K562 (cell line): ENCODE results near the gene DNAJB1. TPM values are rescaled to one million over a fixed set of nuclear protein-coding genes. Genes with fewer than 3 reads are reported as not detected.

Experiments used
- CHD1 ChIP-seq: fragments of 200-600 bp; sonication (generic); IDR thresholded peaks from one replicate; pipeline ENCODE4 v1.6.1; 2012; ENCODE audit warnings: mild to moderate bottlenecking, moderate library complexity, low read length, inconsistent platforms
- FOXM1 ChIP-seq, 2 experiments: fragments of 450-650 bp in 1 of 2; sonication (generic) in 1 of 2; formaldehyde crosslinking in 1 of 2; IDR thresholded peaks; 2 replicates each; pipeline versions ENCODE4 v1.6.1 to v1.9.0; 2017 to 2022; ENCODE audit warnings: low read depth in 2 of 2, mild to moderate bottlenecking in 2 of 2, missing genetic modification reagents in 1 of 2, moderate library complexity in 1 of 2
- GABPB2 ChIP-seq: fragments of 250-450 bp; sonication (Bioruptor Pico); conservative IDR thresholded peaks from 2 replicates; pipeline ENCODE4 v1.5.1; 2021; ENCODE audit warnings: mild to moderate bottlenecking
- GATA2 ChIP-seq: sonication (generic); formaldehyde crosslinking; IDR thresholded peaks from 2 replicates; pipeline ENCODE4 v1.4.0; 2020; ENCODE audit warnings: mild to moderate bottlenecking, missing genetic modification reagents
- HMG20A ChIP-seq: fragments of 450-650 bp; formaldehyde crosslinking; conservative IDR thresholded peaks from 2 replicates; pipeline ENCODE4 v1.4.0; 2020; ENCODE audit warnings: mild to moderate bottlenecking, mixed read lengths
- HOMEZ ChIP-seq: fragments of 250-450 bp; sonication (Bioruptor Pico); IDR thresholded peaks from 2 replicates; pipeline ENCODE4 v1.4.0; 2020; ENCODE audit warnings: mild to moderate bottlenecking, moderate library complexity
- KDM4B ChIP-seq, 2 experiments: fragments of 450-650 bp in 1 of 2; sonication (generic) in 1 of 2; IDR thresholded peaks; 2 replicates each; pipeline ENCODE4 v1.6.1; 2016 to 2017; ENCODE audit warnings: borderline replicate concordance in 2 of 2, antibody characterized with exemption in 1 of 2, low read depth in 1 of 2, mild to moderate bottlenecking in 1 of 2
- LCOR ChIP-seq: sonication (generic); formaldehyde crosslinking; IDR thresholded peaks from 2 replicates; pipeline ENCODE4 v1.8.0; 2022; ENCODE audit warnings: mild to moderate bottlenecking, missing genetic modification reagents
- MAFK ChIP-seq: IDR thresholded peaks from 2 replicates; pipeline ENCODE4 v1.6.1; 2011; ENCODE audit warnings: low read length, improper control_type of control experiment
- MAZ ChIP-seq, 2 experiments: fragments of 450-650 bp in 1 of 2; sonication (generic) in 1 of 2; formaldehyde crosslinking; IDR thresholded peaks in 1 of 2; conservative IDR thresholded peaks in 1 of 2; 2 replicates each; pipeline versions ENCODE4 v1.4.0 to v1.5.0; 2020; ENCODE audit warnings: mild to moderate bottlenecking in 1 of 2, missing genetic modification reagents in 1 of 2
- MED1 ChIP-seq: sonication (generic); formaldehyde crosslinking; IDR thresholded peaks from 2 replicates; pipeline ENCODE4 v1.8.1; 2023; ENCODE audit warnings: missing genetic modification reagents, borderline replicate concordance
- NR2F6 ChIP-seq: fragments of 450-650 bp; formaldehyde crosslinking; IDR thresholded peaks from 2 replicates; pipeline ENCODE4 v1.4.0; 2020; ENCODE audit warnings: mild to moderate bottlenecking
- POLR2AphosphoS2 ChIP-seq: IDR thresholded peaks from 2 replicates; pipeline ENCODE4 v1.6.1; 2012; ENCODE audit warnings: low read length, improper control_type of control experiment
- SIX5 ChIP-seq, 2 experiments: IDR thresholded peaks; 2 replicates each; pipeline ENCODE4 v1.6.1; 2011; ENCODE audit warnings: low read length in 2 of 2, borderline replicate concordance in 1 of 2, low read depth in 1 of 2, mild to moderate bottlenecking in 1 of 2, moderate library complexity in 1 of 2; ENCODE audit not compliant: insufficient read depth in 1 of 2
- TAL1 ChIP-seq: fragments of 450-650 bp; IDR thresholded peaks from 2 replicates; pipeline ENCODE4 v1.6.1; 2016; ENCODE audit warnings: mild to moderate bottlenecking
- ZKSCAN3 ChIP-seq: fragments of 250-450 bp; sonication (Bioruptor Pico); IDR thresholded peaks from 2 replicates; pipeline ENCODE4 v1.4.0; 2020
- ZNF318 ChIP-seq, 2 experiments: fragments of 450-650 bp; IDR thresholded peaks; 2 replicates each; pipeline ENCODE4 v1.6.1; 2016; ENCODE audit warnings: mild to moderate bottlenecking in 2 of 2, borderline replicate concordance in 1 of 2, low read depth in 1 of 2, moderate library complexity in 1 of 2
- ZNF384 ChIP-seq: IDR thresholded peaks from 2 replicates; pipeline ENCODE4 v1.6.1; 2012; ENCODE audit warnings: low read depth, low read length, improper control_type of control experiment
- ZNF717 ChIP-seq: fragments of 250-450 bp; sonication (Bioruptor Pico); IDR thresholded peaks from 2 replicates; pipeline ENCODE4 v1.5.0; 2021
- polyA plus RNA-seq, 8 experiments: library from polyadenylated mRNA; depleted of rRNA in 4 of 8; stranded (reverse) in 5 of 8; unstranded in 3 of 8; fragments of >200 nt; fragmentation: Nextera tagmentation in 2 of 8; fragmentation: Illumina TruSeq in 1 of 8; extraction: Ambion mirVana in 2 of 8; extraction: Trizol in 1 of 8; gene quantifications; 2 replicates each; pipeline versions ENCODE4 v1.2.1 to v1.2.3, GENCODE V29; 2011 to 2014; ENCODE audit warnings: inconsistent platforms in 1 of 8, missing spikeins in 1 of 8
- total RNA-seq, 7 experiments: library from RNA; depleted of rRNA in 6 of 7; stranded (reverse); fragments of >200 nt in 6 of 7; fragmentation: Illumina TruSeq in 2 of 7; extraction: Trizol in 2 of 7; gene quantifications; 2 replicates each; pipeline versions ENCODE4 v1.2.1 to v1.2.3, GENCODE V29; 2011 to 2021; ENCODE audit warnings: low replicate concordance in 1 of 7

Gene DNAJB1
- total and polyA plus RNA-seq, 9 of the 15 experiments (the other 6 are each of a cell fraction or from before 2014, with no cell fraction given), result 13.2 to 113 (median 62.1) TPM

DNA sequence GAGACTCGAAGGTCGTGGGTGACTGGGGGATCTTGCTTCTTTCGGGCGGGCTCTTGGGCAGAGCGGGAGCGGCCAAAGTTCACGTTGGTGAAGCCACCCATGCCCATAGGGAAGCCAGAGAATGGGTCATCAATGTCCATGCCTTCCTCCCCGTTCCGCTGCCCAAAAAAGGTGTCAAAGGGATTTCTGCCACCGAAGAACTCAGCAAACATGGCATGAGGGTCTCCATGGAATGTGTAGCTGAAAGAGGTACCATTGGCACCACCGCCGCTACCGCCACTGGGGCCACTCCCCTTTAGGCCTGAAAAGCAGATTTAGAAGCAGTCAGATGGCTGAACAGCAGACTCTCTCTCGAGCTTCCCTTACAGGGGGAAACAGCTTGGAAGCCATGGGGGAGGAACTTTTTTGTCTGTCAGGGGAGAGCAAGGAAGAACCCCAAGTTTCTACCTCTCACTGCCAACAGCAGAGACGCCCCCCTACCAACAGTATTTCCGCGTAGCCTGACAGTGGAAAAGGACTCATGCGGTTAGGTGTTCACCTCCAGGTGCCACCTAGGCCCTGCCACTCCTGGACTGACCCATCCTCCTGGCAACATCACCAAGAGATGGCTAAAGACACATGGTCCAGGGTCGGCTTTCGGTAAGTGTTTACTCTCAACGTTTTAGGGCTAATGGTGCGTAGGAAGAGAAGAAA, 1.3 kb downstream of the DNAJB1 start (continued):
- TF ChIP-seq ZNF318 (IDR thresholded peaks at IDR 0.05; ENCODE audit: borderline replicate concordance in 1 of 2, low read depth in 1 of 2) (no peak), HOMEZ (no peak), MAFK (no peak), HMG20A (CRISPR knock-in tag) (no peak), MAZ (CRISPR knock-in tag; conservative IDR thresholded peaks at IDR 0.05 in 1 of 2, IDR thresholded peaks at IDR 0.05 in 1 of 2) (peak in 1 of 2 experiments; percentile 29; a peak in 1 of 4 replicates), NR2F6 (no peak), LCOR (CRISPR knock-in tag) (0 out of 2 replicates have a peak, but pooled peaks have one; percentile 1), SIX5 (IDR thresholded peaks at IDR 0.05; ENCODE audit: borderline replicate concordance in 1 of 2, insufficient read depth in 1 of 2, low read depth in 1 of 2, low read length in 2 of 2) (no peak), POLR2AphosphoS2 (0 out of 2 replicates have a peak, but pooled peaks have one; percentile 1), TAL1 (no peak), GATA2 (CRISPR knock-in tag) (no peak), ZKSCAN3 (CRISPR knock-in tag) (no peak), CHD1 (peak; percentile 60), GABPB2 (CRISPR knock-in tag) (no peak), ZNF384 (no peak), ZNF717 (CRISPR knock-in tag) (no peak), KDM4B (IDR thresholded peaks at IDR 0.05; ENCODE audit: borderline replicate concordance in 2 of 2, low read depth in 1 of 2) (0 out of 4 replicates have a peak, but pooled peaks of 1 of the 2 experiments have one; percentile 45), FOXM1 (IDR thresholded peaks at IDR 0.05; ENCODE audit: low read depth) (no peak), FOXM1 (CRISPR knock-in tag; IDR thresholded peaks at IDR 0.05; ENCODE audit: low read depth) (no peak), MED1 (CRISPR knock-in tag) (no peak)
